GM12892 (cell line): ENCODE results near the gene TLE7. TPM values are rescaled to one million over a fixed set of nuclear protein-coding genes. Genes with fewer than 3 reads are reported as not detected.

Experiments used
- DNase-seq: peaks from one replicate; pipeline ENCODE4 v3.0.0; 2011; ENCODE audit not compliant: insufficient read length
- FAIRE-seq: peaks from 2 replicates; lab custom pipeline; 2011; peaks lifted over from hg19 to GRCh38; lab: Jason Lieb, UNC
- POLR2A ChIP-seq: IDR thresholded peaks from 2 replicates; pipeline ENCODE4 v1.6.1; 2011; ENCODE audit warnings: low read depth, low read length, control low read depth
- POLR2AphosphoS5 ChIP-seq: IDR thresholded peaks from 2 replicates; pipeline ENCODE4 v1.6.1; 2011; ENCODE audit warnings: low read depth, low read length, control low read depth
- TAF1 ChIP-seq: IDR thresholded peaks from 2 replicates; pipeline ENCODE4 v1.6.1; 2011; ENCODE audit warnings: low read depth, mild to moderate bottlenecking, control low read depth, low read length, borderline replicate concordance
- polyA plus RNA-seq: library from polyadenylated mRNA; unstranded; fragments of >200 nt; gene quantifications from one replicate; pipeline ENCODE4 v1.2.1, GENCODE V29; 2012; ENCODE audit warnings: missing spikeins, inconsistent platforms; ENCODE audit not compliant: missing spikeins

Gene TLE7
- polyA plus RNA-seq: not detected

- no peak for TF ChIP-seq POLR2AphosphoS5
- no peak for TF ChIP-seq TAF1
- no peak for TF ChIP-seq POLR2A
- DNase-seq: no peak
- FAIRE-seq: no peak
Observed at GRCh38 chr16:71442051-71442440, at the start of gene TLE7. Gene TLE7 (minus strand): TSS chr16:71442054. CDS start chr16:71433324, 8,730 bp downstream.

- no peak for FAIRE-seq
- DNase-seq: no peak
- TF ChIP-seq TAF1 (no peak), POLR2AphosphoS5 (no peak), POLR2A (no peak)
Observed at GRCh38 chr16:71491054-71491453, 49.2 kb upstream of the TLE7 start.

GRCh38 chr16:71490361-71490760 is 48.5 kb upstream of the TLE7 start:
- FAIRE-seq: no peak
- no peak for TF ChIP-seq POLR2AphosphoS5
- TF ChIP-seq TAF1: no peak
- no peak for TF ChIP-seq POLR2A
- DNase-seq: no peak

- TF ChIP-seq POLR2A: no peak
- no peak for TF ChIP-seq TAF1
- no peak for TF ChIP-seq POLR2AphosphoS5
- DNase-seq: no peak
- no peak for FAIRE-seq
Observed at GRCh38 chr16:71489122-71489521, 47.3 kb upstream of the TLE7 start, which contains the start of gene ZNF19. Gene ZNF19 (minus strand): TSS chr16:71489324. CDS start chr16:71482114, 7,210 bp downstream.

GRCh38 chr16:71484006-71484893 is 42.4 kb upstream of the TLE7 start:
- TF ChIP-seq POLR2AphosphoS5 (peak; percentile 84), TAF1 (peak; percentile 44; the same call in 1 of the 2 replicates), POLR2A (peak; percentile 84; the same call in 1 of the 2 replicates)
- FAIRE-seq (peak; percentile 99), DNase-seq (peak; percentile 57)

GRCh38 chr16:71482569-71482968 is 40.7 kb upstream of the TLE7 start:
- DNase-seq (no peak), FAIRE-seq (no peak)
- TF ChIP-seq POLR2AphosphoS5: no peak
- TF ChIP-seq POLR2A: no peak
- no peak for TF ChIP-seq TAF1

GRCh38 chr16:71480956-71481355 is 39.1 kb upstream of the TLE7 start:
- DNase-seq (no peak), FAIRE-seq (no peak)
- TF ChIP-seq TAF1 (no peak), POLR2AphosphoS5 (no peak), POLR2A (no peak)

GRCh38 chr16:71479420-71479819 is 37.6 kb upstream of the TLE7 start:
- no peak for DNase-seq

GRCh38 chr16:71476457-71477124 is 34.7 kb upstream of the TLE7 start:
- DNase-seq (no peak), FAIRE-seq (no peak)
- TF ChIP-seq POLR2AphosphoS5 (no peak), POLR2A (no peak), TAF1 (no peak)

More at GRCh38 chr16:71479420-71479819, 37.6 kb upstream of the TLE7 start:
- TF ChIP-seq POLR2AphosphoS5 (no peak), POLR2A (no peak), TAF1 (no peak)
- FAIRE-seq: no peak

- no peak for DNase-seq
- FAIRE-seq: no peak
- TF ChIP-seq POLR2A (no peak), TAF1 (no peak), POLR2AphosphoS5 (no peak)
Observed at GRCh38 chr16:71474864-71475263, 33.0 kb upstream of the TLE7 start.

- DNase-seq: no peak
- no peak for FAIRE-seq
- TF ChIP-seq TAF1 (no peak), POLR2AphosphoS5 (no peak), POLR2A (no peak)
Observed at GRCh38 chr16:71473891-71474290, 32.0 kb upstream of the TLE7 start.
